HG03520 (cell line): ENCODE results near the gene IFFO2.
"Not testable (repeated sequence)": the region's sequence is repeated elsewhere in the genome, so short reads cannot be mapped to it uniquely, and the experiment has no call there.

Experiments
- ATAC-seq: cut with Tn5 transposase; IDR thresholded peaks from one replicate; pipeline ENCODE4 v1.9.1; 2021; ENCODE audit warnings: mild to moderate bottlenecking, moderate library complexity; ENCODE audit not compliant: unreplicated experiment

Gene IFFO2

GRCh38 chr1:18878538-18879214 is 77.8 kb downstream of the IFFO2 start:
- no peak for ATAC-seq

- ATAC-seq, result no peak
These were observed 79.2 kb downstream of the IFFO2 start for GRCh38 chr1:18877282-18877681.

- ATAC-seq, result no peak
These were observed 80.3 kb downstream of the IFFO2 start for GRCh38 chr1:18876210-18876609.

- no peak for ATAC-seq
These were observed 80.7 kb downstream of the IFFO2 start for GRCh38 chr1:18875796-18876128.

GRCh38 chr1:18875107-18875795 is 81.2 kb downstream of the IFFO2 start:
- ATAC-seq, result no peak

GRCh38 chr1:18874600-18874999 is 81.9 kb downstream of the IFFO2 start:
- no peak for ATAC-seq

GRCh38 chr1:18874036-18874435 is 82.4 kb downstream of the IFFO2 start:
- ATAC-seq, result no peak

GRCh38 chr1:18872071-18872611 is 84.3 kb downstream of the IFFO2 start:
- no peak for ATAC-seq

- ATAC-seq, result no peak
These were observed 84.9 kb downstream of the IFFO2 start for GRCh38 chr1:18871401-18872070.

GRCh38 chr1:18870957-18871356 is 85.5 kb downstream of the IFFO2 start:
- ATAC-seq, result no peak

- not testable (repeated sequence) for ATAC-seq
These were observed 85.9 kb downstream of the IFFO2 start for GRCh38 chr1:18870595-18870865.

GRCh38 chr1:18869847-18870594 is 86.5 kb downstream of the IFFO2 start:
- ATAC-seq, result no peak

GRCh38 chr1:18868801-18869424 is 87.6 kb downstream of the IFFO2 start:
- no peak for ATAC-seq

- ATAC-seq, result no peak
These were observed 88.1 kb downstream of the IFFO2 start for GRCh38 chr1:18868354-18868753.

GRCh38 chr1:18866846-18867245 is 89.6 kb downstream of the IFFO2 start:
- ATAC-seq, result no peak

GRCh38 chr1:18866314-18866713 is 90.2 kb downstream of the IFFO2 start:
- no peak for ATAC-seq

GRCh38 chr1:18865176-18865575 is 91.3 kb downstream of the IFFO2 start:
- no peak for ATAC-seq

- no peak for ATAC-seq
These were observed 94.9 kb downstream of the IFFO2 start for GRCh38 chr1:18861590-18861989.

GRCh38 chr1:18861082-18861481 is 95.4 kb downstream of the IFFO2 start:
- no peak for ATAC-seq

GRCh38 chr1:18859560-18859959 is 96.9 kb downstream of the IFFO2 start, which contains the start of gene TAS1R2:
TAS1R2 (minus strand) TSS chr1:18859660; CDS start chr1:18859660, 0 bp downstream.
- ATAC-seq, result no peak
